Hematopoietic multipotent progenitor cell treated with erythropoietin and hydrocortisone succinate and interleukin-3 and kit ligand, for 6 days (in vitro differentiated cells): ENCODE data around the gene PDIK1L.

Experiments
- DNase-seq: peaks from one replicate; pipeline ENCODE4 v3.0.0-alpha.2; 2015

Gene PDIK1L

DNA sequence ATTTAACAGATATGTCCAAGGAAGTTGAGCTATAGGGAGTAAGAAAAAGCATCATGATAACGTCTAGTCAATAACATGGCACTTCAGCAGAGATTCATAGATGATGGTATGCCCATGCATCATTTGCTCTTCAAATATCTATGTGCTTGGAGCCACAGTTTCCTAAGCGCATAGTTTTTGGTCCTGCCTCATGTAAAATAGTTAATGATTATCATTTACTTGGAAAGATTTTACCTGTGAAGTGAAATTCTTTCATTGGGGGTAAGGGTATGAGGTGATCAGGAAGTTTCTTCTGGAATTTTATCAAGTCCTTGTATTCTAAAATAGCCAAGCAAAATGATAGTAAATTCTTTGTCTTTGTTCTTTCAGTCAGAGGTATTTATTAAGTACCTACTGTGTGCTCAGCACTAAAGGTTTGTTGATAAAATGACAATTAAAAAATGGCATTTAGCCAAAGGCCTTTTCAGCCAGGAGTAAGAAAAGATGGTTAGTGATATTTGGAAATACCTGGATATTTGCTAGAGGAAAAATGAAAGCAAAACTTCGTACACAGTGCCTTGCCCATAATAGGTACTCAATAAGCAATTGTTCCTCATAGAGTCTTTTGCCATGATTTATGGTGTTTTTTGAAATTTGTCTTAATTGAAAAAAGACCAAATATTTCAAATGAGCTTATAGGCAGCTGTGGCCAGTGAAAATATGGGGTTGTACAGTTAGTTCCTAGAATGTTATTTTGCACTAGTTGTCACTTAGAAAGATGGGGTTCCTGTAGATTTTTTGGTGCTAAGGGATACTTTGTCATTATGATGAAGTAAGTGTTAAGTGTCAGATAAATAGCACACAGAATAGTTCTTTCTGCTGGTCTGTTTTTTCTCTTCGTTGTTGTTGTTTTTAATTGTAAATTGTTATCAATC, 13.1 kb downstream of the PDIK1L start:
- no peak for DNase-seq

DNA sequence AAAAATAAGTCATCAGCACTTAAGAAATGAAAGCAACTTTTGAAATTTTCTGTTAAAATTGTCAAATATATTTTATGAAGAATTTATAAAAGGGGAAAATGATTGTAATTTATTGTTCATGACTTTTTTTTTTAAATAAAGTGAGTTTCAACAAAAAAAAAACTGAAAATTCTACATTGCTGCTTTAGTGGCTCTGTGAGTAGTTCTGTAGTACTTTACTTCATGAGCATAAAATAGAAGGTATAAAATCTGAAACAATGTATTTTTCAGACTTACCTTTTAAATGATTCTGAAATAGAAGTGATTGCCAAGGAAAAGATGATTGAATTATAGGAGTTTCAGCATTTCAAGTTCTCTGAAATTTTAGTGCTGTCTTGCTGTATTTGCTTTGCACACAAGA, 13.8 kb downstream of the PDIK1L start:
- no peak for DNase-seq

DNA sequence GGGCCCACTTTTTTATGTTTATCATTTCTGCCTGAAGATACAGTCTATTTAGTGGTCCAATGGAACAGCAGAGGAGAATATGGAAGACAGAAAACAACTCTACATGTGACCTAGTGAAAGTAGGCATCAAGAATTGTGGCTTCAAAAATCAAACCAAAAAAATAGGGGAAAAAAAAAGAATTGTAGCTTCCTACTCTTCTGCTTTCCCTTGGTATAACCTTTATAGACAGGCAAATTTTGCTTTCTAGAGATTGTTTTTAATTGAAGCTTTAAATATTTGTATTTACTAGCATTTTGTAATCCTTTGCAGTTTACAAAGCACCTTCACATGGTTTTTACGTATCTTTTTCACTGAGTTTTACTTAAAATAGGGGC, 14.3 kb downstream of the PDIK1L start:
- DNase-seq, result peak; percentile 49

DNA sequence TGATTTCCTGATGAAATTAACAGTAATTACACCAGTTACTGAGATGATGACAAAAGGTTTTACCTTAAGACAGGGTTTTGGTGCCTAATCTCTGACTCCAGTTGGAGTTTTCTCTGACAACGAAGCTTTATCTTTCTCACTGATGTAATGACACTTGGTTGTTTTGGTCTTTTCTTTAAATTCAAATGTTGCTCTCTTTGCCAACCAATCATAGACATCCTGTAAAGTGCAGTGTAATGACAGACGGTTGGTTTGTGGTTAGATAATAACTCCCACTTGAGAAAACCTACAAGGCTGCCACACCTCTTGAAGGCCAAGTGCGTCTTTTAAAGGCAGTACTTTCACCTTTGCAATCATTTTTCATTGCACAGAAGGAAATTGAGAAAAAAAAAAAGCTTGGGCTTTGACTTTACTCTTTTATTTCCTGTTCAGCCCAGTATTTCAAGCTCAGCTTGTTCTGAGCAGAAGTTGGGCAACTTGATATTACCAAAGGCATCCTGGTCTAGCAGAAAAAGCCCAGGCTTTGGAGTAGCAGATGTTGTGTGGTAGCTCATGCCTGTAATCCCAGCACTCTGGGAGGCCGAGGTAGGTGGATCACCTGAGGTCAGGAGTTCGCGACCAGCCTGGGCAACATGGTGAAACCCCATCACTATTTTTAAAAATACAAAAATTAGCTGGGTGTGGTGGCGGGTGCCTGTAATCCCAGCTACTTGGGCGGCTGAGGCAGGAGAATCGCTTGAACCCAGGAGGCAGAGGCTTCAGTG, 14.9 kb downstream of the PDIK1L start:
- peak; percentile 99 for DNase-seq

DNA sequence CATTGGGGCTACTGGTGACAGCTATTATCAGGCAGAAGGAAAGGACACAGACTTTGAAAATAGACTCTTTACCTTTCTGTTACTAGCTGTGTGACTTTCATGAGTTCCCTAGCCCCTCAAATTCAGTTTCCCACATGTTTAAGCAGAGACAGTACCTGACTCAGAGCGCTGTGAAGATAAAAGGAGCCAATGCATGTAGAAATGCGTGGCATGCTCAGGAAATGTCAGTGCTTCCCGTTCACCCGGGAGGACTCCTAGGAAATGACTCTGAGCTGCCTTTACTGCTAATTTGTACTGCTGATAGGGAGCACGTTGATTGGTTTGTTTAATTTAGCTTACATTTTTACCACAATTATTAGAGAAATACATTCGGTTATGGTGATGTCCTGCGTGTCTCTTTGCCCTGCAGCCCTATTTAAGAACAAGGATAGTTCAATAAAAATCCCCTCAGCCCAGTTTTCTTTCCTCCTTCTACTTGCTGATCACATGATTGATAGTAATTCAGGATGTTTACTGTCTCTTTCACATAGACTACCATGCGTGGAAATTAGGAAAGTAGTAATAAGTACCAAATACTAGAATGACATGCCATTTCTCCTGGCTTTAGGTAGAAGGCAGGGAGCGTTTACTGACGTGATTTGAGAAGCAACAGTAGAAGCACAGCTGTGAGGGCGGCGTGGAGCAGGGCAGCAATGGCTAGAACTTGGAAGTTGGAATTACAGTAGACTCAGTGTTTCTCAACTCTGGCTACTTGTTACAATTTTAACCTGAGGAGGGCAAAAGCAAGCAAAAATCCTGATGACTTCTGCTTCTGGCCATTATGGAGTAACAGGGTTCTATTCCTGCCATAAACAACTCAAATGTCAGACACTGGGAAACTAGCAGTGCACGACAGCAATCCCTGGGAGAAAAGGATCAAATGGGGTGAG, 15.9 kb downstream of the PDIK1L start:
- DNase-seq, result peak; percentile 66

DNA sequence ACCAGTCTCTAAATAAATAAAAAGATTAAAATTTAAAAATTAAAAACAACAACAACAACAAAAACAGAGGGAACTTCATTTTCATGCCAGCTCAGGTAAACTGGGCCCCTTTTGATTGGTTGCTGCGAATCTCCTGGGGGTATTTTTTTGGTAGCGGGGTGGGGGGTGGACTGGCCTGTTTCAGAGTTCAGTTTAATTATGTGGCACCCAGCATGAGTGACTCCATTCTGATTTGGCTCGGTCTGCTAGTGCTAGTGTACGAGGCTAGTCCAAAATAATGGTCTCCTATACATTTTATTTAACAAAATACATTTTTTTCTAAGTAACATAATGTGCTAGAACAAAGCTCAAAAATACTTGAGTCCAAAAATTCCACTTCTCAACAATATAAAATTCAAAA, 18.2 kb downstream of the PDIK1L start:
- DNase-seq, result no peak

DNA sequence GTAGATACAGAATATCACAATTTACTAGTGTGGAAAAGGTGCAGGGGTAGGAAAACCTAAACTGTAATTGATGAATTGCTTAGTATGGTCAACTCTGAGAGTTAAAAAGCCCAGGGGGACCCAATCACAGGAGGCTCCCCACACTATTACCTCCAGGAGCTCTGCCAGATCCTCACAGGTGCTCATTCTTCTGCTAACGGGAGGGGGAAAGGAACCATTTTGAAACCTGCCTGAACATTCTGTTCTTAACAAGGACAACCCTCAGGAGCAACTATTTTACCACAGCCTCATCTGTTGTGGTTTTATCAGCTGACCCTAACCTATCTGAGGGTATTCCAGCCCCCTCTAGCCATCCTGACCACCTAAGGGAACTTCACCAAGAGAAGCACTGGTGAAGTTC, 19.1 kb downstream of the PDIK1L start:
- DNase-seq, result no peak

DNA sequence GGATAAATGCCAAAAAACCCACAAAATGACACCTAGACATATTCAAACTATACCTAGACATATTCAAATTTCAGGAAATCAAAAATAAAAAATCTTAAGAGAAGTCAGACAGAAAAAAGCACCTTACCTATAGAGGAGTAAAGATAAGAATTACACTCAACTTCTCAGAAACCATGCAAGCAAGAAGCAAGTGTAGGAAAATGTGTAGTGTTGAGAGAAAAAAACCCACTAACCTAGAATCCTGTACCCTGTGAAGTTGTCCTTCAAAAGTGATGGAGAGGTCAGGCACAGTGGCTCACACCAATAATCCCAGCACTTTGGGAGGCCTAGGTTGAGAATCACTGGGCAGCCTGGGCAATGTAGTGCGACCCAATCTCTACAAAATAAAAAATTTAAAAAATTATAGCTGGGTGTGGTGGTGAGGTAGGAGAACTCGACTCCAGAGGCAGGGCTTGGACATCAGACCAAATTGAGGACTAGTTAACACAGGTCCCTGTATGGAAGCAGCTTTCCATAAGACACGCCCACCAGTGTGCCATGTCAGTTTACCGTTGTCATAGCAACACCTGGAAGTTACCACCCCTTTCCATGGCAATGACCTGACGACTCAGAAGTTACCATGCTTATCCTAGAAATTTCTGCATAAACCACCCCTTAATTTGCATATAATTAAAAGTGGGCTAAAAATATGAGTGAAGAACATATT, 20.7 kb downstream of the PDIK1L start:
- peak; percentile 65 for DNase-seq

DNA sequence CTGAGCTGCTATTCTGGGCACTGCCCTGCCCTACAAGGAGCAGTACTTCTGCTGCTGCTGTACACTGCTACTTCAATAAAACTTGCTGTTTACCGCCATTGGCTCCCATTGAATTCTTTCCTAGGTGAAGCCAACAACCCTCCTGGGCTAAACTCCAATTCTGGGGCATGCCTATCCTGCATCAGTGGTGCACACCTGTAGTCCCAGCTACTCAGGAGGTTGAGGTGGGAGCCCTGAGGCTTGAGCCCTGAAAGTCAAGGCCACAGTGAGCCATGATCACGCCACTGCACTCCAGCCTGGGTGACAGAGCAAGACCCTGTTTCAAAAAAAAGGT, 21.2 kb downstream of the PDIK1L start:
- DNase-seq, result no peak

DNA sequence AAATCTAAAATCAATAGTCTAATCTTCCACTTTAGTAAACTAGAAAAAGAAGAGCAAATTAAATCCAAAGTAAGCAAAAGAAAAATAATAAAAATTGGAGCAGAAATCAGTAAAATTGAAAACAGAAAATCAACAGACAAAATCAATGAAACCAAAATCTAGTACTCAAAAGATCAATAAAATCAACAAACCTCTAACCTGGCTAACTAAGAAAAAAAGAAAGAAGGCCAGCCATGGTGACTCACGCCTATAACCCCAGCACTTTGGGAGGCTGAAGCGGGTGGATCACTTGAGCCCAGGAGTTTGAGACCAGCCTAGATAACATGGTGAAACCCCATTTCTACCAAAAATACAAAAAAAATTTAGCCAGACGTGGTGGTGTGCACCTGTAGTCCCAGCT, 22.8 kb downstream of the PDIK1L start:
- DNase-seq, result no peak

DNA sequence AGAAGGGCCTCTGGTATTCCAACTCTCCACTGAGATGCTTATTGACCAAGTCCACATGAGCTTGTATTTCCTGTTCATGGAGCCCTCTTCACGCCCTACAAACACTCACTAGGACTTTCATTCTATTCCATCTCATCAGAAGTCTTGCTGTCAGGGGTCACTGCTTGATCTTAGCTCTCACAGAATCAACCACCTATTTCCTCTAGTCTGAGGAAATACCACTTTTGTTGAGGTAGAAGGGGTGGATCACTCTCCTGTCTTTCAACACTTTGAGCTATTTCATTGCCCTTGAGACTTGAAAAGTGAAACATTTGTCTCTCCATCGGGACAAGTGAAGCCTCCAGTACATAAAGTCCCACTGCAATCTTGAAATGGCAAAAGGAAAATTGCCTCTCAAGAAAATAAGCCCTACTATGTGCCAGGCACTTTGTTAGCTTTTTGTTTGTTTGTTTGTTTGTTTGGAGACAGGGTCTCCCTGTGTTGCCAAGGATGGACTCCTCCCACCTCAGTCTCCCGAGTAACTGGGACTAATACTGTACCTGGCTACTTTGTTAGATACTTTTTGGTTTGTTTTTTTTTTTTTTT, 27.4 kb downstream of the PDIK1L start:
- DNase-seq, result no peak

DNA sequence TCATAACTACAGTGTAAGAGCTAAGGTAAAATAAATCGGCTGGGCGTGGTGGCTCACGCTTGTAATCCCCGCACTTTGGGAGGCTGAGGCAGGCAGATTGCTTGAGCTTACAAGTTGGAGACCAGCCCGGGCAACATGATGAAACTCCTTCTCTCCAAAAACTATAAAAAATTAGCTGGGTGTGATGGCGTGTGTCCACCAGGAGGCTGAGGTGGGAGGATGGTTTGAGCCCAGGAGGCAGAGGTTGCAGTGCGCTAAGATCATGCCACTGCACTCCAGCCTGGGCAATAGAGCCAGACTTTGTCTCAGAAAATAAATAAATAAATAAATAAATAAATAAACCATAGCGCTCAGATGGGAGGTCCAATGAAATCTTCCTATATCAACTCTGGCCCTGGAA, 30.5 kb downstream of the PDIK1L start:
- no peak for DNase-seq

DNA sequence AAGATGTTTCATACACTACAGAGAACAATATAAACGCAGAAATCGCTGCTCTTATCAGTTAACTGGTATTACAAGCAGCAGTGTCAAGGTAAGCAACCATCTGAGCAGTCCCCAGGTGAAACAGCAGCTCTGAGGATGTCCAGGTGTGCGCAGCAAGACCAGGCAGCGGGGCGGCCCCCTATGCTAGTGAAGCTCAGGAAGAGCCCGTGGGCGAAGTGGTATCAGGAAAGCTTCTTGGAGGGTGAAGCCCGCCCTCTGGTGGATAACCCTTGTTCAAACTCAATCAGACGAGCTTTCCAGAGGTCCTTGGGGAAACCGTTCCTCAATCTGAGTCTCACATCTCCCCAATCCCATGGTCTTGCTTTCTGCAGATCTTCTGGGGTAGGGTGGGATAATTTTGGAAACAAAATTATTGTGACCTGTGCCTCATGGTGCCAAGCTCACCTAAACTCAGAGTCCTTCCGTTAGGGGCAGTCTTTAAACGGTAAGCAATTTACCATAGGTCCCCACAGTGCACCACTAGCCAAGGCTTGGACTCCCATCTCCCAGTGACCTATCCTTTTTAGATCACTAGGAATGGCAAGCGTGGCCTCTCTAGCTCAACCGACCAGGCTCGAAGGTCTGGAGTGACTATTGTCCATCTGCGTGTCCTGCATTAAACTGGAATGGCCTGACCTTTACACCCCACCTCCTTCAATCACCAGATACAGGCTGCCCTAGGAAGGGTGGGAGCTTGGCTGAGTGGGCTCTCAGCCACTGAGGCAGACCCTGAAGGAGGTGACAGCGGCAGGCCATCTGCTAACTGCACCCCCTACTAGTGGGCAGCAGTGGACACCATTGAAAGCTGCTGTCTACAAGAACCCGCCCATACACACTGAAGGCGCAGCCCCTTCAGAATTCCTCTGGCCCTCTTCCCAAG, 33.7 kb downstream of the PDIK1L start:
- DNase-seq, result peak; percentile 96

DNA sequence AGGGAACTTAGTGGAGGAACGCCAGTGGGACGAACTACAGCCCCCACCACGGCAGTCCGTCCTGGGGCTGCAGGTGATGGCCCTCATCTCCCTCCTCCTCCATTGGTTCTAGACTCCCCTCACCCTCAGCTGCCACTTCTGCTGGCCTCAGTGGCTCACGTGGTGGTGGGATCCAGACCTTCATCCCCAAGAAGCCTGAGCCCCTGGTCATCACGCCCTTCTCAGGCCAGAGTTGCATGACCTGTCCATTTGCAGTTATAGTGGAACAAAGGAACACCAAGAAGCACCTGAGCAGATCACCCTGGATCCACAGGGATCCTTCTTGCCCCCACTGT, 34.3 kb downstream of the PDIK1L start:
- DNase-seq, result no peak

DNA sequence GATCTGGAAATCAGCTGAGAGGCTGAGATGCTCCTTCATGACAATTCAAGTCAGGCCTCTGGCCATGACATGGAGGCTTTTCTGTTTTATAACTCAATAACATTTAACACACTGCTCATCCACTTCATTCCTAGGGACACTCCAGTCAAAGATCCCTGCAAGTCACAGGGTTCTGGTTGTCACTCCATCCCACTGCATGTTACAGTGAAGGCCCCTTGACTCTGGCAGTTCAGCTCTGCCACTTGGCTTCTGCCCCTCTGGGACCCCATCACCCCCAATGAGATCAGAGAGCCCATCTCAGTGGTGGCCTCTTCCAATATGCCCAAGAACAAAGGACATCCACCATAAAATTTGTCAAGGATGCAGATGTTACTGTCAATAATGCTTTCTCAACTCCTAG, 37.3 kb downstream of the PDIK1L start:
- DNase-seq, result no peak

DNA sequence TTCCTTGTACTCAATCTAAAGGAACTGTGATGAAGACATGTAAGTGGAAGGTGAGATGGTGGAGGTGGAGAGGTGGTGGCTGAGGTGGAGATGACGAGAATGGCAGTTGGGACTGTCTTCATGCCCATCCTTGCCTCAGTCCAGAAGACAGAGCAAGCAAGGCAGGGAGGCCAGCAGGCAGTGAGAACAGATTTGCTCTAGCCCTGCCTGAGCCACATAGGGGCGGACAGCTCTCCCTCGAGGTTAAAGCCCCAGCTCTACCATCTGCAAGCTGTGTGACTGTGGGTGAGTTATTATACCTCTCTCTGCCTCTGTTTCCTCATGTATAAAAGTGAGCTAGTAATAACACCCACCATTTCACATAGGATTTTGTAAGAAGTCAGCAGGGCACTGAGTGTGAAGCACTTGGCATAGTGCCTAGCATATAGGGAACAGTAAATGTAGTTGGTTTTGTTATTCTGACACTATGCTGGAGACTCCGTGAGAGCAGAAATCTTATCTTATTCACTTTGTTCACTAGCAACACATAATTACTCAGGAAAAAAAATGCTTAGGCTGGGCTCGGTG, 42.4 kb downstream of the PDIK1L start:
- DNase-seq, result no peak

DNA sequence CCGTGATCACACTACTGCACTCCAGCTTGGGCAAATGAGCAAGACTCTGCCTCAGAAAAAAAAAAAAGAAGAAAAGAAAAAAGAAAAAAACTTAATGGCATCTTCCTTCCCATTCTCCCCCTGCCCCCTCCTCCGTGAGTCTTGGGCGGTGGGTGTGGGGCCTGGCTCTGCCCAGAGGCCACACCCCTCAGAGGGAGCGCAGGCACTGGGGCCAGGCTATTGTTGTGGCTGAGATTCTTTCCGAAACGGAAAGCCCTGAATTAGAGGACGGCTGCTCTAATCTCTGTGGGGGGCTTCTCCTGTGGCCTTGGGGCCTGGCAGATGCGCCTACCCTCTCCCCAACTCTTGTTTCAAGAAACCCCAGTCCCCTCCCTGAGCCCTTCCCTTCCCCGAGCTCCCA, 43.1 kb downstream of the PDIK1L start:
- no peak for DNase-seq

DNA sequence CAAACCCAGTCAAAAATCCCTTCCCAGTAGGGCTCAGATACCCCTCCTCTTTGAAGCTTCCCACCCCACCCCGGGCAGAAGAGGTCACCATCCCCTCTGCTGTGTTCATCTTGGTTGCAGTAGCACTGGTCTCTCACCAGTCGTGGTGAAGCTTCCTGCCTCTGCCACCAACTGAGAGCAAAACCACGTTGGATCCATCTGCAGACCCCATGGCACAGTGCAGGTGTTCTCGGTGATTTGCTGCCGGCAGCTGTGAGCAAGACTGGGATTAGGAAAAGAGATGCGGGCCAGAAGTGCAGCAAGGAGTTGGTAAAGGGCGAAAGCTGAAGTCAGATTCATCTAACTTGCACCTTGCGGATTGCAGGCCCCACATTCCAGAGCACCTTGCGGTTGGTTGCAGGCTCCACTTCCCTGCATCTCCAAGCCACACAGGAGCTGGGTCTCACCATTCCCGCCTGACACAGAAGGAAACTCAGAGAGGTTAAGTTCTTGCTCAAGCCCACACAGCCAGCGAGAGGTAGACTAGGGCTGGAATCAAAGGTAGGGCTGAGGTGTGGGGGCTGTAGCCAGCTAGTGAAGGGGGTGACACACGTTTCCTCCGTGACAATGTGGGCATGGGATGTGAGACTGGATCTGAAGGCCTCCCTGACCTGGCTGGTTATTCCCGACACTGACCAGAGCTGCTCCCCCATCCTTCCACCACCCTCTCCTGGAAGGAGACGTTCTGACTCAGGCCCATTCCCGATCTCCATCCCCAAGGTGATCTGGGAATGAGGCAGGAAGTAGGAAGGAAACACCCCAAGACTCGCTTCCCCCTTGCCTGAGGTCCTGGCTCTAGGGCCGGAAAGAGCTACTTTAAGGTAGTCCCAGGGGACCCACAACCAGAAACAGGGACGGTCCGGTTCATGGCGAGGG, 44.0 kb downstream of the PDIK1L start:
- DNase-seq, result no peak

DNA sequence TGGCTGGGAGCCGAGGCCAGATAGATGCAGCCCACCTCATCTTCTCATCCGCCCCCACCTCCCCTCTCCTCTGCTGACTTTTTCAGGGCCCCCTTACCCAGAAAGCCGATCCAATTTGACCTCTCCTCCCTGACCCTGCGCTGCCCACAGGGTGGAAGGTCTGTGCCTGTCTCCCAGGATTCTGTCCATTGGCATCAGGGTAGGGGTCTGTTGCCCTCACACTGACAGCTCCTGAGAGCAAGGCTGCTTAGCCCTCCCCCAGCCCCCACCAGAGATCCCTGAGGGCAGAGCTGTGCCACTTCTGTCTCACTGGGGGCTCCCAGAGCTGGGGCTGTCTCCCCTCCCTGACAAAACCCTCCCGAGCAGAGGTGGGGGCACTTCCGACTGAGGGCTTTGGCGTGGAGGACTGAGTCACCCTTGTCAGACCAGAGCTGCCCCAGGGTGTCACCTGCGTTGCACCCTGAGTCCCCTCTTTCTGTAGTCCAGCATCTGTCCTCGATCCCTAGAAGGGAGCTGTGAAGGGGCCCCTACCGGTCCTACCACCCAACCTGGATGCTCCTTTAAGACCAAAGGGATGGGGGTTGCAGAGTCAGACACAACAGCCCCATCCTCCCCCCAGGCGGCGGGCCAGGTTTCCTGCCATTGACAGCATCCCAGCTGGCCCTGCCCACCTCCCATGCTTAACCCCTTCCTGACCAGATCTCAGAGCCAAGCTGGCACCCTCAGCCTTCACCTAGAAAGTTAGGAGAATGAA, 44.8 kb downstream of the PDIK1L start:
- no peak for DNase-seq
